Cardiac fibroblast (primary cell): ENCODE measurements around the gene HSPA5.
"Not testable (repeated sequence)": the region's sequence is repeated elsewhere in the genome, so short reads cannot be mapped to it uniquely, and the experiment has no call there.

ENCODE experiments used
- DNase-seq, 2 donors: peaks; one replicate each; pipeline versions ENCODE4 v3.0.0 to v3.0.0-alpha.2; 2010; ENCODE audit warnings: low read depth in 2 of 2
- H3K4me3 ChIP-seq, 2 donors: replicated peaks in 1 of 2; 1 replicate in 1 of 2; 2 replicates in 1 of 2; pipeline ENCODE4 v1.5.1; 2011; ENCODE audit warnings: low read depth in 2 of 2, low read length in 2 of 2, mild to moderate bottlenecking in 2 of 2, moderate library complexity in 1 of 2
- CTCF ChIP-seq: IDR thresholded peaks from one replicate; pipeline ENCODE4 v1.5.1; 2011; ENCODE audit warnings: low read depth, mild to moderate bottlenecking, low read length, inconsistent platforms

The HSPA5 gene

GRCh38 chr9:125241000-125241862 is at the start of gene HSPA5:
HSPA5 (minus strand) TSS chr9:125241343; CDS start chr9:125241126, 217 bp downstream.
- H3K4me3 ChIP-seq, result peak within 1 kb of the TSS; percentile 92 to 99
- peak; percentile 7 for TF ChIP-seq CTCF
- DNase-seq, result peak; percentile 100

GRCh38 chr9:125286935-125287433 is 45.8 kb upstream of the HSPA5 start:
- not testable (repeated sequence) for H3K4me3 ChIP-seq

GRCh38 chr9:125284855-125285254 is 43.7 kb upstream of the HSPA5 start:
- no peak for DNase-seq
- no peak overlapping the region for H3K4me3 ChIP-seq
- TF ChIP-seq CTCF, result no peak

More at GRCh38 chr9:125286935-125287433, 45.8 kb upstream of the HSPA5 start:
- not testable (repeated sequence) for DNase-seq

GRCh38 chr9:125280945-125281344 is 39.8 kb upstream of the HSPA5 start:
- no peak overlapping the region for H3K4me3 ChIP-seq
- no peak for TF ChIP-seq CTCF
- DNase-seq, result no peak

GRCh38 chr9:125277411-125277810 is 36.3 kb upstream of the HSPA5 start:
- TF ChIP-seq CTCF, result no peak
- DNase-seq, result no peak
- no peak overlapping the region for H3K4me3 ChIP-seq

- no peak for TF ChIP-seq CTCF
- DNase-seq, result no peak
- H3K4me3 ChIP-seq, result no peak overlapping the region
Measured at GRCh38 chr9:125276771-125277170, 35.6 kb upstream of the HSPA5 start.

- H3K4me3 ChIP-seq, result no peak overlapping the region
- DNase-seq, result no peak
- no peak for TF ChIP-seq CTCF
Measured at GRCh38 chr9:125272697-125273096, 31.6 kb upstream of the HSPA5 start.
